HCT116 (cell line): ENCODE data around the gene ADGRA1. TPM values are rescaled to one million over a fixed set of nuclear protein-coding genes. Genes with fewer than 3 reads are reported as not detected.

Experiments used
- ATAC-seq: fragments of 200-7000 bp; cut with Tn5 transposase; 2 replicates; pipeline ENCODE4 v1.9.1; 2020; ENCODE audit warnings: mild to moderate bottlenecking, moderate library complexity
- BruUV-seq: library from RNA; stranded (reverse); fragments of 400-500 nt; replicated peaks from 2 replicates; lab custom pipeline; 2021; lab: Mats Ljungman, UMichigan
- CTCF ChIA-PET: fragments of 300-600 bp; sonication (Branson Sonifier 250); formaldehyde crosslinking; loops from one replicate; lab custom pipeline; 2021; ENCODE audit warnings: antibody characterized with exemption; lab: Charles Lee
- POLR2A ChIA-PET: fragments of 300-600, 350-600 bp; sonication (Branson Sonifier 250); formaldehyde crosslinking; loops from one replicate; lab custom pipeline; 2021; ENCODE audit warnings: antibody characterized with exemption; lab: Charles Lee
- RAD21 ChIA-PET, 2 experiments: fragments of 300-600 bp; sonication (Branson Sonifier 250); formaldehyde crosslinking; loops; one replicate each; lab custom pipeline; 2023; ENCODE audit warnings: low total read pairs in 2 of 2; ENCODE audit not compliant: uncharacterized antibody in 2 of 2, unreplicated experiment in 2 of 2, low non-redundant PET in 1 of 2; lab: Charles Lee
- DNase-seq: peaks from one replicate; pipeline ENCODE4 v3.0.0-alpha.2; 2010; ENCODE audit warnings: low read depth, low spot score
- H2AFZ ChIP-seq: fragments of 200-600 bp; shearing (Covaris generic), sonication (generic); 2 replicates; pipeline ENCODE4 v1.6.1; 2017; ENCODE audit warnings: low read depth, mixed run types, mixed read lengths, antibody characterized with exemption, low read length; ENCODE audit not compliant: poor library complexity, severe bottlenecking
- H3K27ac ChIP-seq: 2 replicates; pipeline ENCODE4 v1.5.1; 2012; ENCODE audit warnings: low read depth, low read length
- H3K27me3 ChIP-seq: fragments of 200-600 bp; sonication (generic); 2 replicates; pipeline ENCODE4 v1.6.1; 2016; ENCODE audit warnings: mixed run types, low read length, mixed read lengths; ENCODE audit not compliant: insufficient read depth
- H3K36me3 ChIP-seq, 2 experiments: fragments of 200-500 bp in 1 of 2; fragments of 200-600 bp in 1 of 2; sonication (Bioruptor generic) in 1 of 2; sonication (generic) in 1 of 2; 2 replicates each; pipeline versions ENCODE4 v1.5.1 to v1.6.1; 2014 to 2016; ENCODE audit warnings: low read length in 2 of 2, inconsistent platforms in 1 of 2, mixed read lengths in 1 of 2, mixed run types in 1 of 2; ENCODE audit not compliant: insufficient read depth in 2 of 2, control insufficient read depth in 1 of 2
- H3K4me1 ChIP-seq, 2 experiments: fragments of 200-600 bp in 1 of 2; sonication (generic) in 1 of 2; 2 replicates each; pipeline versions ENCODE4 v1.5.1 to v1.6.1; 2012 to 2017; ENCODE audit warnings: low read length in 2 of 2, inconsistent platforms in 1 of 2, mild to moderate bottlenecking in 1 of 2, mixed read lengths in 1 of 2, mixed run types in 1 of 2, moderate library complexity in 1 of 2; ENCODE audit not compliant: insufficient read depth in 2 of 2, control insufficient read depth in 1 of 2
- H3K4me2 ChIP-seq: fragments of 200-600 bp; sonication (generic); 2 replicates; pipeline ENCODE4 v1.6.1; 2017; ENCODE audit warnings: mixed run types, low read length, mixed read lengths
- H3K4me3 ChIP-seq, 2 experiments: fragments of 200-600 bp in 1 of 2; sonication (generic) in 1 of 2; replicated peaks in 1 of 2; 2 replicates each; pipeline ENCODE4 v1.5.1; 2011 to 2016; ENCODE audit warnings: low read length in 2 of 2, control low read depth in 1 of 2, low read depth in 1 of 2, mild to moderate bottlenecking in 1 of 2, mixed read lengths in 1 of 2, mixed run types in 1 of 2
- H3K79me2 ChIP-seq: fragments of 200-600 bp; sonication (generic); 2 replicates; pipeline ENCODE4 v1.6.1; 2017; ENCODE audit warnings: mild to moderate bottlenecking, mixed run types, low read length, moderate library complexity, mixed read lengths; ENCODE audit not compliant: insufficient read depth
- H3K9ac ChIP-seq: fragments of 200-600 bp; sonication (generic); 2 replicates; pipeline ENCODE4 v1.6.1; 2016; ENCODE audit warnings: low read length, mixed read lengths
- H3K9me2 ChIP-seq: fragments of 200-600 bp; sonication (generic), shearing (Covaris generic); 2 replicates; pipeline ENCODE4 v1.6.1; 2017; ENCODE audit warnings: mixed run types, mild to moderate bottlenecking, moderate library complexity; ENCODE audit not compliant: insufficient read depth
- H3K9me3 ChIP-seq, 2 experiments: fragments of 200-500 bp in 1 of 2; fragments of 200-600 bp in 1 of 2; sonication (Bioruptor generic) in 1 of 2; sonication (generic) in 1 of 2; 2 replicates each; pipeline ENCODE4 v1.6.1; 2014 to 2017; ENCODE audit warnings: low read length in 2 of 2, mixed read lengths in 2 of 2, inconsistent platforms in 1 of 2, low read depth in 1 of 2, mild to moderate bottlenecking in 1 of 2, mixed run types in 1 of 2, moderate library complexity in 1 of 2; ENCODE audit not compliant: control insufficient read depth in 1 of 2, insufficient read depth in 1 of 2
- H4K20me1 ChIP-seq: fragments of 200-600 bp; sonication (generic), shearing (Covaris generic); 2 replicates; pipeline ENCODE4 v1.6.1; 2017; ENCODE audit warnings: mixed run types, mild to moderate bottlenecking, moderate library complexity; ENCODE audit not compliant: insufficient read depth
- ATF3 ChIP-seq: IDR thresholded peaks from 2 replicates; pipeline ENCODE4 v1.6.1; 2012
- CBX3 ChIP-seq: IDR thresholded peaks from 2 replicates; pipeline ENCODE4 v1.6.1; 2012; ENCODE audit warnings: low read depth
- CEBPB ChIP-seq: IDR thresholded peaks from 2 replicates; pipeline ENCODE4 v1.6.1; 2012; ENCODE audit warnings: low read depth
- CTCF ChIP-seq, 3 experiments: fragments of 200-600 bp in 1 of 3; sonication (generic) in 1 of 3; IDR thresholded peaks in 2 of 3; conservative IDR thresholded peaks in 1 of 3; 2 replicates each; pipeline ENCODE4 v1.5.1; 2012 to 2017; ENCODE audit warnings: low read depth in 2 of 3, low read length in 2 of 3, antibody characterized with exemption in 1 of 3, borderline replicate concordance in 1 of 3, control low read depth in 1 of 3, mild to moderate bottlenecking in 1 of 3, mixed read lengths in 1 of 3, mixed run types in 1 of 3, moderate library complexity in 1 of 3; ENCODE audit not compliant: insufficient read depth in 1 of 3
- EGR1 ChIP-seq: IDR thresholded peaks from 2 replicates; pipeline ENCODE4 v1.6.1; 2012; ENCODE audit warnings: low read depth
- ELF1 ChIP-seq: IDR thresholded peaks from 2 replicates; pipeline ENCODE4 v1.6.1; 2012; ENCODE audit warnings: low read depth, borderline replicate concordance
- EZH2phosphoT487 ChIP-seq: fragments of 200-600 bp; IDR thresholded peaks from 2 replicates; pipeline ENCODE4 v1.6.1; 2018; ENCODE audit warnings: antibody characterized with exemption, borderline replicate concordance
- JUND ChIP-seq: IDR thresholded peaks from 2 replicates; pipeline ENCODE4 v1.6.1; 2012
- MAX ChIP-seq: IDR thresholded peaks from 2 replicates; pipeline ENCODE4 v1.6.1; 2012
- POLR2A ChIP-seq: IDR thresholded peaks from 2 replicates; pipeline ENCODE4 v1.7.0; 2011; ENCODE audit warnings: borderline replicate concordance; ENCODE audit not compliant: insufficient read depth, insufficient read length; ENCODE audit errors: extremely low read depth
- POLR2AphosphoS5 ChIP-seq: IDR thresholded peaks from 2 replicates; pipeline ENCODE4 v1.6.1; 2011; ENCODE audit warnings: mild to moderate bottlenecking, low read depth, low read length, moderate library complexity
- RAD21 ChIP-seq: IDR thresholded peaks from 2 replicates; pipeline ENCODE4 v1.6.1; 2012; ENCODE audit warnings: low read depth, mild to moderate bottlenecking
- YY1 ChIP-seq: IDR thresholded peaks from 2 replicates; pipeline ENCODE4 v1.6.1; 2011; ENCODE audit warnings: low read length, low read depth, moderate library complexity, mild to moderate bottlenecking; ENCODE audit not compliant: insufficient replicate concordance; ENCODE audit errors: extremely low read depth
- ZNF274 ChIP-seq: fragments of 200-500 bp; sonication (Bioruptor generic); IDR thresholded peaks from 2 replicates; pipeline ENCODE4 v1.6.1; 2014; ENCODE audit warnings: mild to moderate bottlenecking, low read depth, low read length, inconsistent platforms
- intact Hi-C: fragments of 100-400 bp; cut with micrococcal nuclease; formaldehyde crosslinking; loops from 2 replicates; pipeline ENCODE4 v1.10.0; 2022
- total RNA-seq: library from RNA; stranded (reverse); gene quantifications from one replicate; pipeline ENCODE4 v1.2.1, GENCODE V29; 2021; ENCODE audit not compliant: unreplicated experiment

Gene ADGRA1
- total RNA-seq, 1 experiment from 2014 or later, result not detected

GRCh38 chr10:133059093-133059470, 28.6 kb upstream of the ADGRA1 start:
- no peaks in the 10 kb centered on the region for H3K36me3 ChIP-seq
- TF ChIP-seq RAD21 (no peak), JUND (no peak), POLR2A (no peak), CEBPB (no peak), EZH2phosphoT487 (no peak), EGR1 (no peak), CBX3 (no peak), CTCF (IDR thresholded peaks at IDR 0.05 in 2 of 3, conservative IDR thresholded peaks at IDR 0.05 in 1 of 3; ENCODE audit: borderline replicate concordance in 1 of 3, insufficient read depth in 1 of 3, low read depth in 2 of 3, low read length in 2 of 3) (no peak), ATF3 (no peak)
- TF ChIP-seq, all 23 proteins: peak for 0
- H3K9me2 ChIP-seq, result no peaks in the 10 kb centered on the region
- intact Hi-C loops, result no loop called here
- ChIA-PET RAD21 (no interaction called here), CTCF (no interaction called here), POLR2A (no interaction called here)
- H3K27ac ChIP-seq, result no peak overlapping the region
- no TSS peak for BruUV-seq
- no peaks in the 10 kb centered on the region for H3K79me2 ChIP-seq
- no peak overlapping the region for H3K4me3 ChIP-seq
- no peak overlapping the region for H3K4me2 ChIP-seq
- H3K9me3 ChIP-seq, result no peaks in the 10 kb centered on the region
- H4K20me1 ChIP-seq, result no peaks in the 10 kb centered on the region
- no peak overlapping the region for H2AFZ ChIP-seq
- DNase-seq (no peak), ATAC-seq (no peak)
- H3K27me3 ChIP-seq, result no peaks in the 10 kb centered on the region; the same call in 1 of the 2 replicates
- H3K9ac ChIP-seq, result no peak overlapping the region
- H3K4me1 ChIP-seq, result no peaks in the 10 kb centered on the region

GRCh38 chr10:133059571-133059970, 28.2 kb upstream of the ADGRA1 start:
- H3K27me3 ChIP-seq, result no peaks in the 10 kb centered on the region; the same call in 1 of the 2 replicates
- CTCF ChIA-PET, result no interaction called here
- POLR2A ChIA-PET, result no interaction called here

More at GRCh38 chr10:133059571-133059970, 28.2 kb upstream of the ADGRA1 start:
- Histone ChIP-seq H3K9me3 (no peaks in the 10 kb centered on the region), H2AFZ (no peak overlapping the region), H3K36me3 (no peaks in the 10 kb centered on the region), H3K9ac (no peak overlapping the region), H4K20me1 (no peaks in the 10 kb centered on the region), H3K27ac (no peak overlapping the region), H3K4me3 (no peak overlapping the region), H3K4me1 (no peaks in the 10 kb centered on the region), H3K4me2 (no peak overlapping the region), H3K9me2 (no peaks in the 10 kb centered on the region), H3K79me2 (no peaks in the 10 kb centered on the region)
- TF ChIP-seq ATF3 (no peak), YY1 (no peak), ZNF274 (no peak), RAD21 (no peak), MAX (no peak), ELF1 (no peak), POLR2A (no peak), POLR2AphosphoS5 (no peak)
- intact Hi-C loops, result no loop called here
- RAD21 ChIA-PET, result no interaction called here
- DNase-seq (no peak), ATAC-seq (no peak)
- BruUV-seq, result no TSS peak
